K562 (cell line): ENCODE measurements around the gene ROPN1. TPM values are rescaled to one million over a fixed set of nuclear protein-coding genes. Genes with fewer than 3 reads are reported as not detected.

Experiments used
- ATAC-seq: fragments of 200-7000 bp; cut with Tn5 transposase; 3 replicates; pipeline ENCODE4 v1.9.1; 2020; ENCODE audit warnings: moderate library complexity
- BruUV-seq: library from RNA; stranded (reverse); fragments of 400-500 nt; replicated peaks from 2 replicates; lab custom pipeline; 2021; lab: Mats Ljungman, UMichigan
- CTCF ChIA-PET: fragments of 300-600 bp; formaldehyde crosslinking; extraction: SDS; loops from one replicate; lab custom pipeline; 2021; ENCODE audit warnings: low intra/inter-chr PET ratio; lab: Yijun Ruan, JAX
- POLR2A ChIA-PET: fragments of 300-600, 350-650 bp; sonication (Branson Sonifier 250); formaldehyde crosslinking; extraction: SDS; loops from one replicate; lab custom pipeline; 2021; ENCODE audit warnings: antibody characterized with exemption, inconsistent platforms; lab: Yijun Ruan, JAX
- DNase-seq, 4 experiments: peaks; one replicate each; pipeline versions ENCODE4 v3.0.0 to v3.0.0-alpha.2; 2011 to 2018; ENCODE audit warnings: low spot score in 3 of 4, mixed read lengths in 3 of 4; ENCODE audit errors: extremely low read depth in 1 of 4
- FAIRE-seq: peaks from 2 replicates; lab custom pipeline; 2011; peaks lifted over from hg19 to GRCh38; lab: Jason Lieb, UNC
- H2AFZ ChIP-seq: 2 replicates; pipeline ENCODE4 v1.6.0; 2011; ENCODE audit warnings: low read depth, low read length, control low read depth, inconsistent platforms
- H3K27ac ChIP-seq: fragments of 200-600 bp; 3 replicates; pipeline ENCODE4 v1.8.0; 2011; ENCODE audit warnings: low read depth, mild to moderate bottlenecking, control low read depth, inconsistent platforms, low read length, moderate library complexity, mixed read lengths; ENCODE audit errors: extremely low read depth
- H3K27me3 ChIP-seq, 2 experiments: fragments of 300-600 bp in 1 of 2; 2 replicates in 1 of 2; 3 replicates in 1 of 2; pipeline versions ENCODE4 v1.6.0 to v1.8.0; 2011; ENCODE audit warnings: inconsistent platforms in 2 of 2, low read length in 2 of 2, mild to moderate bottlenecking in 1 of 2, mixed read lengths in 1 of 2, moderate library complexity in 1 of 2; ENCODE audit not compliant: control insufficient read depth in 2 of 2, insufficient read depth in 2 of 2
- H3K36me3 ChIP-seq: fragments of 300-600 bp; 3 replicates; pipeline ENCODE4 v1.8.0; 2011; ENCODE audit warnings: mild to moderate bottlenecking, low read length, inconsistent platforms; ENCODE audit not compliant: control insufficient read depth, insufficient read depth
- H3K4me1 ChIP-seq, 2 experiments: fragments of 200-600 bp in 1 of 2; replicated peaks in 1 of 2; 2 replicates in 1 of 2; 3 replicates in 1 of 2; pipeline versions ENCODE4 v1.5.1 to v1.8.0; 2011; ENCODE audit warnings: inconsistent platforms in 2 of 2, low read length in 2 of 2, mild to moderate bottlenecking in 1 of 2, mixed read lengths in 1 of 2, moderate library complexity in 1 of 2; ENCODE audit not compliant: control insufficient read depth in 2 of 2, insufficient read depth in 2 of 2
- H3K4me2 ChIP-seq: 2 replicates; pipeline ENCODE4 v1.6.1; 2011; ENCODE audit warnings: low read length, control low read depth, inconsistent platforms, mixed read lengths; ENCODE audit not compliant: insufficient read depth
- H3K4me3 ChIP-seq: fragments of 200-600 bp; sonication (generic), shearing (Covaris generic); 2 replicates; pipeline ENCODE4 v1.5.1; 2016; ENCODE audit warnings: control low read depth, inconsistent platforms
- H3K79me2 ChIP-seq: fragments of 200-600 bp; 3 replicates; pipeline ENCODE4 v1.8.0; 2011; ENCODE audit warnings: low read length, inconsistent platforms; ENCODE audit not compliant: control insufficient read depth, insufficient read depth
- H3K9ac ChIP-seq, 2 experiments: 2 replicates each; pipeline versions ENCODE4 v1.6.0 to v1.6.1; 2011; ENCODE audit warnings: low read depth in 2 of 2, low read length in 2 of 2, control low read depth in 1 of 2, inconsistent platforms in 1 of 2, mild to moderate bottlenecking in 1 of 2, mixed read lengths in 1 of 2; ENCODE audit not compliant: insufficient read depth in 1 of 2
- H3K9me1 ChIP-seq: one replicate; pipeline ENCODE4 v1.6.0; 2011; ENCODE audit warnings: inconsistent platforms, mild to moderate bottlenecking, low read length, moderate library complexity; ENCODE audit not compliant: control insufficient read depth, insufficient read depth
- H3K9me3 ChIP-seq: replicated peaks from 2 replicates; pipeline ENCODE4 v1.5.1; 2011; ENCODE audit warnings: low read depth, low read length, inconsistent platforms; ENCODE audit not compliant: control insufficient read depth, insufficient read depth
- H4K20me1 ChIP-seq: replicated peaks from 2 replicates; pipeline ENCODE4 v1.6.1; 2011; ENCODE audit warnings: low read length, inconsistent platforms, mixed read lengths; ENCODE audit not compliant: control insufficient read depth, insufficient read depth
- NCOA6 ChIP-seq: fragments of 450-650 bp; IDR thresholded peaks from 2 replicates; pipeline ENCODE4 v1.6.1; 2017; ENCODE audit warnings: mild to moderate bottlenecking
- PCBP2 ChIP-seq: fragments of 200-400 bp; formaldehyde crosslinking; IDR thresholded peaks from 2 replicates; pipeline ENCODE4 v1.6.1; 2018; ENCODE audit warnings: low read length, low read depth, mild to moderate bottlenecking, moderate library complexity; ENCODE audit not compliant: poor library complexity, severe bottlenecking
- SREBF2 ChIP-seq: sonication (generic); formaldehyde crosslinking; IDR thresholded peaks from 2 replicates; pipeline ENCODE4 v1.4.0; 2020; ENCODE audit warnings: mild to moderate bottlenecking, missing genetic modification reagents
- ZNF146 ChIP-seq: IDR thresholded peaks from one replicate; pipeline ENCODE4 v1.6.1; 2018; ENCODE audit warnings: missing compliant biosample characterization; ENCODE audit not compliant: unreplicated experiment
- ZNF561 ChIP-seq: fragments of 450-650 bp; formaldehyde crosslinking; conservative IDR thresholded peaks from 2 replicates; pipeline ENCODE4 v1.4.0; 2020; ENCODE audit warnings: mild to moderate bottlenecking, moderate library complexity
- WGBS: fragments of 100-300 bp; shearing (Covaris generic); methylation state at CpG from one replicate; pipeline ENCODE4 v1.1.6; 2016; ENCODE audit warnings: low coverage, mixed read lengths; ENCODE audit not compliant: insufficient coverage; ENCODE audit errors: missing lambda C conversion rate; 5-methylcytosine and 5-hydroxymethylcytosine counted together
- in situ Hi-C: fragments of 300-500 bp; cut with MboI; formaldehyde crosslinking; loops from 4 replicates; pipeline ENCODE4 v1.15.0; 2018; ENCODE audit warnings: inconsistent platforms, mixed read lengths
- intact Hi-C: fragments of 100-400 bp; cut with micrococcal nuclease; formaldehyde crosslinking; loops from 2 replicates; pipeline ENCODE4 v1.14.2; 2022
- polyA plus RNA-seq, 8 experiments: library from polyadenylated mRNA; depleted of rRNA in 4 of 8; stranded (reverse) in 5 of 8; unstranded in 3 of 8; fragments of >200 nt; fragmentation: Nextera tagmentation in 2 of 8; fragmentation: Illumina TruSeq in 1 of 8; extraction: Ambion mirVana in 2 of 8; extraction: Trizol in 1 of 8; gene quantifications; 2 replicates each; pipeline versions ENCODE4 v1.2.1 to v1.2.3, GENCODE V29; 2011 to 2014; ENCODE audit warnings: inconsistent platforms in 1 of 8, missing spikeins in 1 of 8
- total RNA-seq, 7 experiments: library from RNA; depleted of rRNA in 6 of 7; stranded (reverse); fragments of >200 nt in 6 of 7; fragmentation: Illumina TruSeq in 2 of 7; extraction: Trizol in 2 of 7; gene quantifications; 2 replicates each; pipeline versions ENCODE4 v1.2.1 to v1.2.3, GENCODE V29; 2011 to 2021; ENCODE audit warnings: low replicate concordance in 1 of 7
- TF ChIP-seq, protein P1 (sequence below): sonication (generic); formaldehyde crosslinking; IDR thresholded peaks from 2 replicates; pipeline ENCODE4 v1.9.0; 2022; ENCODE audit warnings: mild to moderate bottlenecking, missing genetic modification reagents
- TF ChIP-seq, protein P2 (sequence below): fragments of 450-650 bp; formaldehyde crosslinking; IDR thresholded peaks from 2 replicates; pipeline ENCODE4 v1.4.0; 2020; ENCODE audit warnings: mild to moderate bottlenecking, moderate library complexity
- TF ChIP-seq, protein P3 (sequence below): fragments of 250-450 bp; sonication (Bioruptor Pico); IDR thresholded peaks from 2 replicates; pipeline ENCODE4 v1.4.0; 2020; ENCODE audit warnings: mild to moderate bottlenecking
- TF ChIP-seq, protein P4 (sequence below): sonication (generic); formaldehyde crosslinking; IDR thresholded peaks from 2 replicates; pipeline ENCODE4 v1.8.0; 2022; ENCODE audit warnings: mild to moderate bottlenecking, missing genetic modification reagents

The ROPN1 gene
- total and polyA plus RNA-seq, 9 of the 15 experiments (the other 6 are each of a cell fraction or from before 2014, with no cell fraction given): not detected

DNA sequence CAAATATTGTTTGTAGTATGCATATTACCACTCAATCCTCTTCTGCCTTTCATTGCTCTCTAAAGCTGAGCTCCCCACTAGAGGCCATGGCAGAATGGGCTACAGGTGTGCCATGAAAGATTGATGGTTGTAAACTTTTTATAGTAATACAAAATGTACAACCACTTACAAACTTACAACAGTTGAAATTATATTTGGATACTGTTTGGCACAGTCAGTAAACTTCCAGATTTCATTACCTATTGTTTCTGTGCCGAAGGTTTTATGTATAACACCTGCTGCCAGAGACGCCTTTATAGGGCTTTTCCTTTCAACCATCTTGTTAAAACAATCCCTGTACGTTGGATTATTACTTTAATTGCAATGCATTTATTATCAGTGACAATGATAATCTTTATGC, 7.0 kb downstream of the ROPN1 start:
- WGBS: 0% methylated on average over 3 of the region's 3 CpGs
- Histone ChIP-seq H2AFZ (no peak overlapping the region), H4K20me1 (no peaks in the 10 kb centered on the region), H3K9me3 (no peaks in the 10 kb centered on the region)
- POLR2A ChIA-PET: no interaction called here
- TF ChIP-seq NCOA6: no peak
- no peak for TF ChIP-seq PCBP2
- TF ChIP-seq, protein P1, sequence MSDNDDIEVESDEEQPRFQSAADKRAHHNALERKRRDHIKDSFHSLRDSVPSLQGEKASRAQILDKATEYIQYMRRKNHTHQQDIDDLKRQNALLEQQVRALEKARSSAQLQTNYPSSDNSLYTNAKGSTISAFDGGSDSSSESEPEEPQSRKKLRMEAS: no peak
- TF ChIP-seq, all 486 proteins: peak for 0
- DNase-seq (no peak), ATAC-seq (no peak), FAIRE-seq (no peak)
- Histone ChIP-seq H3K27me3 (peaks cover 0 to 4% of the 10 kb centered on the region in 2 experiments; a peak in 2 of 5 replicates), H3K27ac (no peak overlapping the region), H3K4me1 (no peaks in the 10 kb centered on the region), H3K4me3 (no peak overlapping the region), H3K4me2 (no peak overlapping the region), H3K9ac (no peak overlapping the region), H3K36me3 (no peaks in the 10 kb centered on the region), H3K9me1 (no peaks in the 10 kb centered on the region), H3K79me2 (no peaks in the 10 kb centered on the region)
- in situ Hi-C loops: no loop called here
- no TSS peak for BruUV-seq
- intact Hi-C loops: no loop called here
- CTCF ChIA-PET: no interaction called here

DNA sequence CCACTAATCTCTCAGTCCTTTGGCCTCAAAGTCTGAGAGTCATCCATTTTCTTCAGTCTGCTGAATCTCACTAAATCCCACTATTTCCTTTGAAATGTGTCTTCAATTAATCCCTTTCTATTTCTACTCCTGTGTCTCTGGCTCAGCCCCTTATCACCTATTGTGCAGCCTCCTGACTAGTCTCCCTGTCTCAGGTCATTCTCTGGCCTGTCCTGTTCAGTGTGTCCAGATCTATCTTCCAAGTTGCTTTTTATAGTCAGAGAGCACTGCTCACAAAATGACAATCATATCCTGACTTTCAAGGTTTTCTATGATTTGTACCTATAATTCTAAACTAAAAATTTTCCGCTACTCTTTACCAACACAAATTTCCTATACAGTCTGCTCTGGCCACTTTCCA, 7.6 kb downstream of the ROPN1 start:
- no peak for DNase-seq
- Histone ChIP-seq H3K4me2 (no peak overlapping the region), H3K9me3 (no peaks in the 10 kb centered on the region), H3K4me1 (no peaks in the 10 kb centered on the region), H3K9me1 (no peaks in the 10 kb centered on the region), H3K9ac (no peak overlapping the region), H3K79me2 (no peaks in the 10 kb centered on the region), H3K27ac (no peak overlapping the region), H2AFZ (no peak overlapping the region), H4K20me1 (no peaks in the 10 kb centered on the region), H3K27me3 (peaks cover 0 to 6% of the 10 kb centered on the region in 2 experiments; a peak in 2 of 5 replicates), H3K4me3 (no peak overlapping the region), H3K36me3 (no peaks in the 10 kb centered on the region)
- ChIA-PET CTCF (no interaction called here), POLR2A (no interaction called here)
- ATAC-seq: no peak
- WGBS: 0% methylated on average over 1 of the region's 1 CpG
- TF ChIP-seq, protein P2, sequence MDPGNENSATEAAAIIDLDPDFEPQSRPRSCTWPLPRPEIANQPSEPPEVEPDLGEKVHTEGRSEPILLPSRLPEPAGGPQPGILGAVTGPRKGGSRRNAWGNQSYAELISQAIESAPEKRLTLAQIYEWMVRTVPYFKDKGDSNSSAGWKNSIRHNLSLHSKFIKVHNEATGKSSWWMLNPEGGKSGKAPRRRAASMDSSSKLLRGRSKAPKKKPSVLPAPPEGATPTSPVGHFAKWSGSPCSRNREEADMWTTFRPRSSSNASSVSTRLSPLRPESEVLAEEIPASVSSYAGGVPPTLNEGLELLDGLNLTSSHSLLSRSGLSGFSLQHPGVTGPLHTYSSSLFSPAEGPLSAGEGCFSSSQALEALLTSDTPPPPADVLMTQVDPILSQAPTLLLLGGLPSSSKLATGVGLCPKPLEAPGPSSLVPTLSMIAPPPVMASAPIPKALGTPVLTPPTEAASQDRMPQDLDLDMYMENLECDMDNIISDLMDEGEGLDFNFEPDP (CRISPR knock-in tag): no peak
- TF ChIP-seq, protein P3, sequence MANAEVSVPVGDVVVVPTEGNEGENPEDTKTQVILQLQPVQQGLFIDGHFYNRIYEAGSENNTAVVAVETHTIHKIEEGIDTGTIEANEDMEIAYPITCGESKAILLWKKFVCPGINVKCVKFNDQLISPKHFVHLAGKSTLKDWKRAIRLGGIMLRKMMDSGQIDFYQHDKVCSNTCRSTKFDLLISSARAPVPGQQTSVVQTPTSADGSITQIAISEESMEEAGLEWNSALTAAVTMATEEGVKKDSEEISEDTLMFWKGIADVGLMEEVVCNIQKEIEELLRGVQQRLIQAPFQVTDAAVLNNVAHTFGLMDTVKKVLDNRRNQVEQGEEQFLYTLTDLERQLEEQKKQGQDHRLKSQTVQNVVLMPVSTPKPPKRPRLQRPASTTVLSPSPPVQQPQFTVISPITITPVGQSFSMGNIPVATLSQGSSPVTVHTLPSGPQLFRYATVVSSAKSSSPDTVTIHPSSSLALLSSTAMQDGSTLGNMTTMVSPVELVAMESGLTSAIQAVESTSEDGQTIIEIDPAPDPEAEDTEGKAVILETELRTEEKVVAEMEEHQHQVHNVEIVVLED: no peak
- no peak for TF ChIP-seq SREBF2 (CRISPR knock-in tag)
- no peak for TF ChIP-seq ZNF561 (CRISPR knock-in tag)
- TF ChIP-seq, protein P4, sequence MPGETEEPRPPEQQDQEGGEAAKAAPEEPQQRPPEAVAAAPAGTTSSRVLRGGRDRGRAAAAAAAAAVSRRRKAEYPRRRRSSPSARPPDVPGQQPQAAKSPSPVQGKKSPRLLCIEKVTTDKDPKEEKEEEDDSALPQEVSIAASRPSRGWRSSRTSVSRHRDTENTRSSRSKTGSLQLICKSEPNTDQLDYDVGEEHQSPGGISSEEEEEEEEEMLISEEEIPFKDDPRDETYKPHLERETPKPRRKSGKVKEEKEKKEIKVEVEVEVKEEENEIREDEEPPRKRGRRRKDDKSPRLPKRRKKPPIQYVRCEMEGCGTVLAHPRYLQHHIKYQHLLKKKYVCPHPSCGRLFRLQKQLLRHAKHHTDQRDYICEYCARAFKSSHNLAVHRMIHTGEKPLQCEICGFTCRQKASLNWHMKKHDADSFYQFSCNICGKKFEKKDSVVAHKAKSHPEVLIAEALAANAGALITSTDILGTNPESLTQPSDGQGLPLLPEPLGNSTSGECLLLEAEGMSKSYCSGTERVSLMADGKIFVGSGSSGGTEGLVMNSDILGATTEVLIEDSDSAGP (CRISPR knock-in tag): no peak
- TF ChIP-seq ZNF146: no peak
- no peak for FAIRE-seq
- in situ Hi-C loops (no loop called here), intact Hi-C loops (no loop called here)
- BruUV-seq: no TSS peak
